ENCODE results near the gene OBP2A. TPM values are rescaled to one million over a fixed set of nuclear protein-coding genes. Genes with fewer than 3 reads are reported as not detected.

OBP2A gene
- total and polyA plus RNA-seq, 2 of the 8 experiments (the other 6 are each of a cell fraction or from before 2014, with no cell fraction given), result not detected

DNA sequence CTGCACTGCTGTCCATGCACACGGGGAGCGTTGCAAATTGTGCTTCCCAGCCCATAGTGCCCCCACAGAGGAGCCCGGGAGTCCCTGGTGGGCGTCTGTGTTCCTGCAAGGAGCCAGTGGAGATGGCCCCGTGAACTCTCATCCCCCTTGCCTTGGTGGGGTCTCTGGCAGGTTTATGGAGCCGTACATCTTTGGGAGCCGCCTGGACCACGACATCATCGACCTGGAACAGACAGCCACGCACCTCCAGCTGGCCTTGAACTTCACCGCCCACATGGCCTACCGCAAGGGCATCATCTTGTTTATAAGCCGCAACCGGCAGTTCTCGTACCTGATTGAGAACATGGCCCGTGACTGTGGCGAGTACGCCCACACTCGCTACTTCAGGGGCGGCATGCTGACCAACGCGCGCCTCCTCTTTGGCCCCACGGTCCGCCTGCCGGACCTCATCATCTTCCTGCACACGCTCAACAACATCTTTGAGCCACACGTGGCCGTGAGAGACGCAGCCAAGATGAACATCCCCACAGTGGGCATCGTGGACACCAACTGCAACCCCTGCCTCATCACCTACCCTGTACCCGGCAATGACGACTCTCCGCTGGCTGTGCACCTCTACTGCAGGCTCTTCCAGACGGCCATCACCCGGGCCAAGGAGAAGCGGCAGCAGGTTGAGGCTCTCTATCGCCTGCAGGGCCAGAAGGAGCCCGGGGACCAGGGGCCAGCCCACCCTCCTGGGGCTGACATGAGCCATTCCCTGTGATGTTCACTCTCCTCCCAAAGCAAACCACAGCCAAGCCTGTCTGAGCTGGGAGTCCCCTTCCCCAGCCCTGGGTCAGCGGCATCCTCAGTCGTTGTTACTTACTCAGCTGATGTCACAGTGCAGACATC, 42.3 kb upstream of the OBP2A start:
- DNase-seq (ENCODE audit: low read depth in 1 of 2, low spot score in 2 of 2) (no peak), FAIRE-seq (no peak)
- Histone ChIP-seq H3K23ac (ENCODE audit: insufficient read length) (no peak overlapping the region), H3K27ac (ENCODE audit: low read depth, low read length) (no peak overlapping the region), H3K18ac (ENCODE audit: extremely low read depth, low read length) (no peak overlapping the region), H2BK20ac (ENCODE audit: low read length) (no peak overlapping the region), H4K20me1 (replicated peaks in 1 of 2; ENCODE audit: control insufficient read depth in 1 of 2, insufficient read depth in 2 of 2, low read length in 2 of 2) (peaks cover 15 to 18% of the 10 kb centered on the region in 2 experiments), H3K56ac (replicated peaks; ENCODE audit: insufficient read length, low read depth, low read length) (no peak overlapping the region), H2AFZ (ENCODE audit: low read length) (no peak overlapping the region), H2BK15ac (ENCODE audit: low read length) (no peak overlapping the region), H2AK5ac (ENCODE audit: low read depth, low read length) (no peak overlapping the region), H3K27me3 (replicated peaks in 1 of 4; ENCODE audit: control insufficient read depth in 3 of 4, extremely low read depth in 1 of 4, insufficient read depth in 3 of 4, low read length in 3 of 4) (no peaks in the 10 kb centered on the region; a peak in 1 of 7 replicates), H2BK120ac (replicated peaks; ENCODE audit: low read depth, low read length) (no peak overlapping the region), H2BK5ac (ENCODE audit: low read depth, low read length) (no peak overlapping the region; the same call in 1 of the 2 replicates), H4K5ac (ENCODE audit: insufficient read length, low read depth, low read length) (no peak overlapping the region), H3K23me2 (ENCODE audit: low read depth, low read length) (peaks cover 8% of the 10 kb centered on the region; the same call in 1 of the 2 replicates), H3K79me1 (ENCODE audit: low read depth, low read length) (0 out of 2 replicates have a peak, but pooled peaks cover 3% of the 10 kb centered on the region), H3K14ac (ENCODE audit: insufficient read length) (no peak overlapping the region), H3K9me3 (ENCODE audit: insufficient read depth in 2 of 2, low read depth in 1 of 2, low read length in 1 of 2) (no peaks in the 10 kb centered on the region), H3K4me1 (replicated peaks in 1 of 4; ENCODE audit: control insufficient read depth in 3 of 4, insufficient read depth in 4 of 4, low read length in 3 of 4) (peaks cover 0 to 19% (median 12%) of the 10 kb centered on the region in 4 experiments; a peak in 6 of 7 replicates), H3K4me2 (ENCODE audit: insufficient read depth in 1 of 2, low read depth in 2 of 2, low read length in 2 of 2) (no peak overlapping the region), H3K4ac (replicated peaks; ENCODE audit: insufficient read length, low read depth, low read length) (no peak overlapping the region), H3K9ac (replicated peaks in 1 of 4; ENCODE audit: extremely low read depth in 1 of 4, low read depth in 3 of 4, low read length in 3 of 4) (no peak overlapping the region), H2BK12ac (ENCODE audit: low read depth, low read length) (no peak overlapping the region), H3K36me3 (ENCODE audit: control insufficient read depth in 2 of 4, insufficient read depth in 4 of 4, low read length in 3 of 4) (peaks cover 8 to 30% (median 20%) of the 10 kb centered on the region in 4 experiments; a peak in 7 of 8 replicates), H3K79me2 (ENCODE audit: control insufficient read depth in 1 of 2, insufficient read depth in 2 of 2, low read length in 2 of 2) (peaks cover 0 to 16% of the 10 kb centered on the region in 2 experiments; a peak in 2 of 4 replicates), H3K4me3 (ENCODE audit: extremely low read depth in 1 of 4, insufficient read depth in 2 of 4, low read depth in 3 of 4, low read length in 4 of 4) (no peak overlapping the region), H4K8ac (ENCODE audit: extremely low read depth, insufficient read depth, low read length) (no peak overlapping the region; the same call in 1 of the 2 replicates), H4K91ac (replicated peaks; ENCODE audit: insufficient read length, low read length) (no peak overlapping the region)
- ChIA-PET POLR2A (ENCODE audit: partially characterized antibody) (interaction anchor here (1.1 to 2.3 kb wide), 4 partner anchors 12 to 360 kb away, joined by 4 to 8 read pairs (median 5); no protein-coding TSS in a partner anchor), CTCF (ENCODE audit: partially characterized antibody) (interaction anchor here (0.7 to 2.4 kb wide), 16 partner anchors 11 to 383 kb away, joined by 3 to 14 read pairs (median 4); no protein-coding TSS in a partner anchor)
- WGBS, 2 experiments (ENCODE audit: extremely low coverage in 1 of 2, insufficient coverage in 1 of 2, insufficient read length in 1 of 2, insufficient replicate concordance in 2 of 2, low coverage in 1 of 2, low lambda C conversion rate in 2 of 2, missing lambda C conversion rate in 1 of 2), result 96% methylated on average over 36 of the region's 41 CpGs; no CpG with 5 or more reads in 1 of the 2 experiments
- peak in 1 of 2 experiments; percentile 53; a peak in 2 of 3 replicates for TF ChIP-seq POLR2A (IDR thresholded peaks at IDR 0.05; ENCODE audit: control extremely low read depth in 1 of 2, low read depth in 2 of 2, low read length in 2 of 2)

All from H1 (cell line).